Measurements from ENCODE around the gene PER3. TPM values are rescaled to one million over a fixed set of nuclear protein-coding genes. Genes with fewer than 3 reads are reported as not detected.
"Not testable (repeated sequence)": the region's sequence is repeated elsewhere in the genome, so short reads cannot be mapped to it uniquely, and the experiment has no call there.

Gene PER3
- total RNA-seq, 1 donor from 2014 or later = 3.3 TPM

DNA sequence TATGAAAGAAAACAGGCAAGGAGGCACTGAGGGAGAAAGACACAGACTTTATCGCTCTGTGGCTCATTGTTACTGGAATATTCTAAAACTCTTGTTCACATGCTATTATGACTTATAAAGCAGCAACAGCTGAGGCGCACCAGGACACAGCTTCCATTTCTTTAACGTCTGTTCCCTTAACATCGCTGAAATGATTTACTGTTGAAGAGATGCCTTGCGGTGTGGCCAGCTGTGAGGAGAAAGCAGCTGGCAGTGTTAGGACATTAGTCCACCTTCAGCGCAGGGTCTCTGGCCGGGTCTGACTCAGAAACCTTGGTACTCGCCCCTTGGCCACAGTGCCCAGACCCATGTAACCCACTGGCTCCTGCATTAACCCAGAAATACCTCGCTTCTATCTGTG lies 3.1 kb upstream of the PER3 start:
- DNase-seq = no peak

DNA sequence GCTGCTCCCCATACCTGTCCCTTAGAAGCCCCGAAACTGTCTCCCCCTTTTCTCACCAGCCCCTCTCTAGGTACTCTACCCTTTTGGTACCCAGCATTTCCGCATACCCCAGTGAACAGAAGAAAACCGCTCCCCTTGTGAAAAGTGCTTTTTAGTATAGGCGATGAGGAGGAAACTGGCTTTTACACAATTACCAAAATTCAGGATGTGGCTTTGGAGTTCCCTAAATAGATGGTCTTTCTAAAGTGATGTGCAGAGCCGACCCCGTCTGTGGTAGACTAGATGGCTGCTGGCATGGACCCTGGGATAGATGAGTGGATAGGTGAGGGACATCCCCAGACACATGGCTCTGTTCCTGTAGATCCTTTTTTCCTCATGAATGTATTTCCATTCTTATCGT lies 2.6 kb upstream of the PER3 start:
- DNase-seq = no peak

DNA sequence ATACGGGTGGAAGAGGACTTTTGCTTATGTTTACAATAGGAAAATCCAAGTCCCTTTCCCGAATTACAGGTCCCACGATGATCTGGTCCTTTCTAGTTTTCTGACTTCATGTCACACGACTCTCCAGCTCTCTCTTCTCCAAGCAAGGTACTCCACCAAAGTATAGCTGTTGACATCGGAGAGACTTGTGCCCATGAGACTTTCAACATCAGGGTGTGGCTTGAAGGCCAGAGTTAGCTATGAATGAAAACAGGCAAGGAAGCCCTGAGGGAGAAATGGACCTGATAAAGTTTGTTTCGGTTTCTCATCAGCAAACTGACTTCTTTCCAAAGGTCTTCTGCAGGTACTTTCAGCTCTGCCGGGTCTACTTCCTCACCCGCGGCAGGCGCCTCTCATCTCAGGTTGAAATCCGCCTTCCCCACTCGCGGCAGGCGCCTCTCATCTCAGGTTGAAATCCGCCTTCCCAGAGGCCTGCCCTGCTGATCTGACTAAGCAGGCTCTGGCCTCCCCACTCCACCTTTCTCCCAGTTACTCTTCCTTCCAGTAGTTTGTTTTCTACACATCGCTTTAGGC lies 2.1 kb upstream of the PER3 start:
- DNase-seq = no peak

DNA sequence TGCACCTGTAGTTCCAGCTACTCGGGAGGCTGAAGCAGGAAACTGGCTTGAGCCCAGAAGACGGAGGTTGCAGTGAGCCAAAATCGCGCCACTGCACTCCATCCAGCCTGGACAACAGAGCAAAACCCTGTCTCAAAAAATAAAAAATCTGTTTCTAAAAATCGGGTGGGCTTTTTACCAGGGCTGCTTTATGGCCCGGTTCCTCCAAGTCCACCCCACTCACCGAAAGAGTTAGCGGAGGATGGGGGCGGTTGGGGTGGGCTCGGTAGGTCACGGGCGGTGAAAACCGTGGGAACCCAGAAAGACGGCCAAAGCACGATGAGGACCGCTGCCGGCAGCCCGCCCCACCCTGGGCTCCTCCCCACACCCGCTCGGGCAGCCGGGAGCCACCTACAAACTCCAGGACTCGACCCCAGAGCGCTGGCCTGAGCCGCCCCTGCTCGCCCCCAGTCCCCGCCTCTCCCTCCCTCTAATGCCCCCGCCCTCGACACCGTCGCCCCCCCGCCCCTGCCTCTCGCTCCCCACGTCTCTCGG lies 846 bp upstream of the PER3 start:
- DNase-seq = peak; percentile 73

DNA sequence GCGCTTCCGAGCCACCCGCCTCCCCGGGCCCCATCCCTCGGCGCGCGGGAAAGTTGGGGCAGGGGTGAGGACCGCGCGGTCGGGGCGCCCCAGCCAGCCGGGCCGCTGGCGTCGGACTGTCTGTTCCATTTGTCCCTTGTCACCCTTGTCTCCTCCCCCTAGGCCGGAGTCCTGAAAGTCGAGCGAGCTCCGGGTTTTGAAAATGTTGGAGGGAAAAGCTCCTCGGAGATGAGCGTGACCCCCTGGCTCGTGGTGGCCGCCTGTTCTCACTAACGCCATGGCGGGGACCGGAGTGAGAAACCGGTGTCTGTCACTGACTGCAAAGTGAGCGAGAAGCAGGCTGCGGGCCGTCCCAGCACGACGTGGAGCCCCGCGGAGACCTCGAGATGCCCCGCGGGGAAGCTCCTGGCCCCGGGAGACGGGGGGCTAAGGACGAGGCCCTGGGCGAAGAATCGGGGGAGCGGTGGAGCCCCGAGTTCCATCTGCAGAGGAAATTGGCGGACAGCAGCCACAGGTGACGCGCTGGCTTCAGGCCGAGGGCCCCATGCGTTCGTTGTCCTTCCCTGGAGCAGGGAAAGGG lies 491 bp downstream of the PER3 start:
- DNase-seq = no peak

DNA sequence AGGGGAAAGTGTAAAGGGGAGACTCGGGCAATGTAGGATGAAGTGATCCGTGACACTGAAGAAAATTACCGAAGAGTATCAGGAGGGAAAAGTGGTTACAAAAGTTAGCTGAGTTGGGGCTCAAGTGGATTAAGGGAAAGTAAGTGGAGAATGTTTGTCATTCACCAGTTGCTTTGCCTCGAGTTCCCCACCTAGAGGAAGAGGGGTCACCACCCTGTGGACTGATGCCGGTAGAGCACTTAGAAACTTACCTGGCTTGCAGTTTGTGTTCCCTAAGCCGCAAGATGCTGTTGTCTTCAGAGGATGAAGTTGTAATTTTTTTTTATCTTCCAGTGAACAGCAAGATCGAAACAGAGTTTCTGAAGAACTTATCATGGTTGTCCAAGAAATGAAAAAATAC lies 1.0 kb downstream of the PER3 start:
- DNase-seq = no peak

DNA sequence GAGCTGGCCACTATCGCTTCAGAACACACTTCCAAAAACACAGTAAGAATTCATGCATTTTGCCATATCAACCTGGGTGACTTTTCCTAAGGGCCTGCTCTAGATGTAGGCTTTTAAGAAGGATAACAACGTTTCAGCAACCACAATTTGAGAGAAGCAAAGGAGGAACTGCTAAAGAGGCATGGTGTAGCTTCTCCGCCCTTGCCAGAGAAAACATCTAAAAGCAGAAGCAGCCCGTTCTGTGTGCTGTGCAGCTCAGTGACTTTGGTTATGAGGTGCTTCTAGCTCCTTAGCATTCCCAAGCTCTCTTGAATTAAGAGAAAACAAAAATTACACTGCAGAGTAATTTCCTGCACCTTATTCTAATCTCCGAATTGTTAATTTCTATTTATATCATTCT lies 2.7 kb downstream of the PER3 start:
- no peak for DNase-seq

DNA sequence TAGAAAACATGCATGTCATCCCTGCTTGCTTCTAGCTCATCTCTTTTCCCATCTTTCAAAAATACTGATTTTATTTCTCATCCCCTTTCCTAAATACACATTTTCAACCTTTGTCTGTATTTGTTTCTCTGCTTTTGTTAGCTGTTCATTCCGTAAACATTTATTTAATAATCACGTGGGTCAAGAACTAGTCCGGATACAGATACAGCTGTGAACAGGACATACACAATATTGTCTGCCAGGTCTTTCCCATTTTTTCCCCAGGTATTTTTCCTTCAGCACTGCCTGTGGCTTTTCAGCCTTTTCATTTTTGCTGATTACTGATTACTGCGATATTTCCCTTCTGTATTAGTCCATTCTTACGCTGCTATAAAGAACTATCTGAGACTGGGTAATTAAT lies 5.7 kb downstream of the PER3 start:
- no peak for DNase-seq

DNA sequence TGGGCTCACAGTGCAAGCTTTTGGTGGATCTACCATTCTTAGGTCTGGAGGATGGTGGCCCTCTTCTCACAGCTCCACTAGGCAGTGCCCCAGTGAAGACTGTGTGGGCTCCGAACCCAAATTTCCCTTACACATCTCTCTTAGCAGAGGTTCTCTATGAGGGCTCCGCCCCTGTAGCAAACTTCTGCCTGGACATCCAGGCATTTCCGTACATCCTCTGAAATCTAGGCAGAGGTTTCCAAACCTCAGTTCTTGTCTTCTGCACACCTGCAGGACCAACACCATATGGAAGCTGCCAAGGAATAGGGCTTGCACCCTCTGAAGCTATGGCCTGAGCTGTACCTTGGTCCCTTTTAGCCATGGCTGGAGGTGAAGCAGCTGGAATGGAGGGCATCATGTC lies 6.9 kb downstream of the PER3 start:
- not testable (repeated sequence) for DNase-seq

DNA sequence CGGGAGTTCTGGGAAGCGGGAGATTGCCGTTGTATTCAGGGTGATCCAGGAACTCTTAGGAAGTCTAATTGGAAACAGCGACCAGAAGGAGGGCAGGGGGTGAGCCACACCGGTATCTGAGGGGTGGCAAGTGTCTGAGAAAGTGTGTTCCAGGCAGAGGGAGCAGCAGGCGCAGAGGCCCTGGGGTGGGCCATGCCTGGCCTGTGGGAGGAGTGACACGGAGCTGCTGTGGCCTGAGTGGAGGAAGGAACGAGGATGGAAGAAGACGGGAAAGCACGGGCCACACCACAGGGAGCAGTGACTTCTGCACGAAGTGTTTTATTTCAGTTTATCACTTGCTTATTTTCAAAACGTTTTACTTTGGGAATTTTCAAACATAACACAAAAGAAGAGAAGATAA lies 11.3 kb downstream of the PER3 start:
- DNase-seq = no peak

DNA sequence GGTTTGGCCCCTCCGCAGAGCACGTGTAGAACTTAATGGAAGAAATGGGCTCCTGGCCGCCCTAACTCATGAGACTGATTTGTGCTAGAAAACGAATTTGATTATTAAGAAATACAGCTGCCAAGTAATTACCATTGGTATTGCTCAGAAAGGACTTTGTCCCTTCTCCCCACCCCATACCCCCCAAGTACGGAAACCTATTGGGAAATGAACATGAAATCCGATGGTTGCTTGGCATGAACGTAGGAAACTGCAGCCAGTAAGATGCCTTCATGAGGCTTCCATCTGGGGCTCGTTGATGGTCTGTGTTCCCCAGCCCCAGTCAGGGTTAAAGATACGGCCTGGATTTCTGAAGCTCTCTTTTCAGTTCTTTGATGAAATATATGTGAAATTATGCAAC lies 21.4 kb downstream of the PER3 start:
- DNase-seq = no peak

DNA sequence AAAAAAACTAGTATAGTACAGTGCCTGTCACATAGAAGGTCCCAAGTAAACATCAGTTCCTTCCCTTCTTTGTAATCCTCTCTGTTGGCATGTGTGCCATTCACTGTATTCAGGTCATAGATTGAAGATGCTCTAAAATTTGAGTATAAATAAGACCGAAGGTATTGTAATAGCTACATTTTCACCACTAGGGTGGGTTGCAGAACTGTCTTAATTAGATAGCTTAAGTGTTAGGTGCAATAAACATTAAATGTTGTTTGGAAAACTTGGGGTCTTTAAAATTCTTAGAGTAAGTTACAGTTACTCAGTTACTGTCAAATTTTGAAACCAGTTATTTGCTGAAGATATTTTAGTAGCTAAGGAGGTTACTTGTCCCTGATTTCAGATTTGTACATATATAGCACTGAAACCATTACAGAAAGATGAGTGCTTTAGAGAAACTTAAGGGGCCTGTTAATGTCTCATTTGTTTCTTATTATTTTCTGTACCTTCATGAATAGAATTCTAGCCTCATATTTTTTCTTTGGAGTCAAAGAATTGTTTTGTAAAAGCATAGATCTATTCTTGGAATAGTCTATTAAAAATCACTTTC lies 24.3 kb downstream of the PER3 start:
- no peak for DNase-seq

DNA sequence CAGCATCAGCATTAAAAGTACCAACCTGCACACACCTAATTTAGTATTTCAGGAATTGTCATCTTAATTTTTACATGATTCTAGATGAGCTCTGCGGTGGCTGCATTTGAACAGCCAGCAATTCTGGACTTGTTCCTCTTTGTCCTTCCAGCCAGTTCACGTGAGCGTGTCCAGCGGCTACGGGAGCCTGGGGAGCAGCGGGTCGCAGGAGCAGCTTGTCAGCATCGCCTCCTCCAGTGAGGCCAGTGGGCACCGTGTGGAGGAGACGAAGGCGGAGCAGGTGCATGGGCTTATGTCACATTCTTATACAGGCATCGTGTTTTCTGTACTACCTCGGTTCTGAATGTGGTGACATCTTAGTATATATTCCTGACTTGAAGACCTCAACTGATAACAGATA lies 25.7 kb downstream of the PER3 start:
- no peak for DNase-seq

DNA sequence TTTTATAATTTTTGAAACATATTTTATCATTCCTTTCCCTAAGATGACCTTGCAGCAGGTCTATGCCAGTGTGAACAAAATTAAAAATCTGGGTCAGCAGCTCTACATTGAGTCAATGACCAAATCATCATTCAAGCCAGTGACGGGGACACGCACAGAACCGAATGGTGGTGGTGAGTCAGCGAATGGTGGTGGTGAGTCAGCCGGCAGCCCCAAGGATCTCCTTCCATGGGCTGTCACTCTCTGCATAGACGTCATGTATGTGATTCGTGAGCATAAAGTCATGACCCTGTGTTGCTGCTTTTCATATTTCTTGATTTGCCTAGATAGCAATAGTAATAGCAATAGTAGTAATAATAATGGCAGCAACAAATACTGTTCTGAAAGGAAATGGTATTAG lies 26.3 kb downstream of the PER3 start:
- peak; percentile 11 for DNase-seq

DNA sequence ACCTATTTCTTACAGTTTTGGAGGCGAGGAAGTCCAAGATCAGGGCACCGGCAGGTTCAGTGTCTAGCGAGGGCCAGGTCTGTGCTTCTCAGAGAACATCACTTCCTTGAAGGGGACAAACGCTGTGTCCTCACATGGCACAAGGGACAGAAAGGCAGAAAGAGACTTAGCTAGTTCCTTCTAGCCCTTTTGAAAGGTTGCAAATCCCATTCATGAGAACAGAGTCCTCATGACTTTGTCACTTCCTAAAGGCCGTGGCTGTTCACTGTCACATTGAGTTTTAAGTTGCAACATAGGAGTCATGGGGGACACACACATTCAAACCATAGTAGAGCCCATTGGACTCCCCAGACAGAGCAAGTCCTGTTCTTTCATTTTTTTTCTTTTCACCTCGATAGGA lies 27.4 kb downstream of the PER3 start:
- DNase-seq = no peak

DNA sequence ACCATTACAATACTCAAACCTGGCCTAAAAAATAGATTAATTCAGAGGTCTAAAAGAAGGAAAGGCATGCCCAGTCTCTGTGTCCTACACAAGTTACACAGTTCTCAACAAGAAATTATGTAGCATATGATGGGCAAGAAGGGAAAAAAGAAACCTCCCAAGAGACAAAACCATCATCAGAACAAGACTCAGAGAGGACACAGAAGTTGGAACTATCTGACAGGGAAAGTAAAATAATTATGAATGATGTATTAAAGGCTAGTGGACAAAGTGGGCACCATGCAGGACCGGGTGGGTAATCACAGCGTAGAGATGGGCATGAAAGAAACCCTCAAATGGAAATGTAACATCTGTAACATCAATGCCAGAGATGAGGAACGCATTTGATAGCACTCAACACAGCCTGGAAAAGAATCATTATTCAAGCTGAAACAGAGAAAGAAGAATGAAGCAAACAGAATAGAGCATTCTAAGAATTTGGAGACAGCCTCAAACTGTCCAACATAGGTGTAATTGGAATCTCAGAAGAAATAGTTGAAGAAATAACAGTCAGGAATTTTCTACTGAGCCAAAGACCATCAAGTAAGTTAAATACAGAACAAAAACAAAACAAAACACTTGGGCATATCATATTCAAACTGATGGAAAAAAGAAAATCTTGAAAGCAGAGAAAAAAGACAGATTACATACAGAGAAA lies 29.7 kb downstream of the PER3 start:
- no peak for DNase-seq

DNA sequence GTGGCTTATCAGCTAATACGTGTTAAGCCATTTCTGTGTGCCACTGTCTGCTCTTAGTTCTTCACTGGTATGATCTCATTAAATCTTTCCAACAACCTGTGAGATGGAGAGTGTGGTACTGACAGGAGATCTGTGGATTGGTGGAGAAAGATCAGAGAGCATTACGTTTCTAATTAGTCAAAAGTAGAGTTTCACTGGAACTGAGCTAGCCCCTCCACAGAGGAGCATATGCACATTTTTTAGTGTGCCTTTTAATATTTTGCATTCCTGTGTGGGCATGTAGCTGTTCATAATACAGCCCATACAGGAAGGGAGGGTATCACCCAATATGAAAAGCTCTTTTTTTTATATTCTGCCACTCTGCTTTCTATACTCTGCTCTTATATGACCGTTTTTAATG lies 37.2 kb downstream of the PER3 start:
- DNase-seq = no peak

DNA sequence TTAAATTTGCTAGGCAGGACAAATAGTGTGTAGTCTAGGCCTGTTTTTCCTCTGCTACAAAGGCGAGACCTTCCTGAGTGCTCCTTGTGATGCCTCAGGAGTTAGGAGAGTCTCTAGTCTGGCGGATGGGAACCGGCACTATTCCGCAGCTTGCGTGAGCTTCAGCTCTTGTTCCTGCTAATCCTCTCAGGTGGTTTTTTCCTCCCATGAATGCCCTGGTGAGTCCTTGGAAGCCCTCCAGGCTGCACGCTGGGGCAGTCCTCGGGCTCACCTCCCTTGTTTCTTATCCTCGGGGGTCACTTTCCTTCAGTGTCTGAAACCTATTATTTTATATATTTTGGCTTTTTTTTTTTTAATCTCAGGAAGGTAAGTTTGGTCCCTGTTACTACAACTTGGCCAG lies 40.6 kb downstream of the PER3 start:
- DNase-seq = no peak

DNA sequence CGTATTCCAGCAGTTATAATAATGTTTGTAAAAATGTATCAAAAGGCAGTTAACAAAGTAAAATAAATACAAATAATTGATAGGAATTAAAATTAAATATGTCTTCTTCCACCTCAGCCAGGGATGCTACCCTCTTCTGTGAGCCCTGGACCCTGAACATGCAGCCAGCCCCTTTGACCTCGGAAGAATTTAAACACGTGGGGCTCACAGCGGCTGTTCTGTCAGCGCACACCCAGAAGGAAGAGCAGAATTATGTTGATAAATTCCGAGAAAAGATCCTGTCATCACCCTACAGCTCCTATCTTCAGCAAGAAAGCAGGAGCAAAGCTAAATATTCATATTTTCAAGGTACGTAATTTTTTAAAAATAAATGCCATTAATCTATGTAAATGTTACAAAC lies 42.3 kb downstream of the PER3 start:
- no peak for DNase-seq

DNA sequence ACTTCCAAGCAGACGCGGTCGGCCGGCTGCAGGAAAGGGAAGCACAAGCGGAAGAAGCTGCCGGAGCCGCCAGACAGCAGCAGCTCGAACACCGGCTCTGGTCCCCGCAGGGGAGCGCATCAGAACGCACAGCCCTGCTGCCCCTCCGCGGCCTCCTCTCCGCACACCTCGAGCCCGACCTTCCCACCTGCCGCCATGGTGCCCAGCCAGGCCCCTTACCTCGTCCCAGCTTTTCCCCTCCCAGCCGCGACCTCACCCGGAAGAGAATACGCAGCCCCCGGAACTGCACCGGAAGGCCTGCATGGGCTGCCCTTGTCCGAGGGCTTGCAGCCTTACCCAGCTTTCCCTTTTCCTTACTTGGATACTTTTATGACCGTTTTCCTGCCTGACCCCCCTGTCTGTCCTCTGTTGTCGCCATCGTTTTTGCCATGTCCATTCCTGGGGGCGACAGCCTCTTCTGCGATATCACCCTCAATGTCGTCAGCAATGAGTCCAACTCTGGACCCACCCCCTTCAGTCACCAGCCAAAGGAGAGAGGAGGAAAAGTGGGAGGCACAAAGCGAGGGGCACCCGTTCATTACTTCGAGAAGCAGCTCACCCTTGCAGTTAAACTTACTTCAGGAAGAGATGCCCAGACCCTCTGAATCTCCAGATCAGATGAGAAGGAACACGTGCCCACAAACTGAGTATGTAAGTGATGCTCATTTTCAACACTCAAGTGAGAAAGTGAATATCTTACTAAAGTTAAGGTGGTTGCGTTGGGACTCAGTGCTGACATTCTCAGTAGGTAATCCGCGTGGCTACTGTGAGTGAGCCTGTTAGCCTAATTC lies 43.2 kb downstream of the PER3 start:
- DNase-seq = no peak

DNA sequence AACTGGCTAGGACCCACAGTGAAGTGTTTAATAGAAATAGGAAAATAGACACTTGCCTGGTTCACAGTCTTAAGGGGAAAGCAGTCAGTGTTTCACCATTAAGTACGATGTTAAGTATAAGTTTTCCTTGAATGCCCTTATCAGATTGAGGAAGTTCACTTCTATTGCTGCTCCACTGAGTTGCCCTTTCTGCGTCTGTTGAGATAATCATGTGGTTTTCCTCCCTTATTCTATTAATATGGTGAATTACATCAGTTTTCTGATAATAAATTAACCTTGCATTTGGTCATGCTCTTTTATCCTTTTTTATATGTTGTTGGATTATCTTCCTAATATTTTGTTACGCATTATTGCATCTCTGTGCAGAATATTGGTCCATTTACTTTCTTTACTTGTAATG lies 47.4 kb downstream of the PER3 start:
- no peak for DNase-seq

DNA sequence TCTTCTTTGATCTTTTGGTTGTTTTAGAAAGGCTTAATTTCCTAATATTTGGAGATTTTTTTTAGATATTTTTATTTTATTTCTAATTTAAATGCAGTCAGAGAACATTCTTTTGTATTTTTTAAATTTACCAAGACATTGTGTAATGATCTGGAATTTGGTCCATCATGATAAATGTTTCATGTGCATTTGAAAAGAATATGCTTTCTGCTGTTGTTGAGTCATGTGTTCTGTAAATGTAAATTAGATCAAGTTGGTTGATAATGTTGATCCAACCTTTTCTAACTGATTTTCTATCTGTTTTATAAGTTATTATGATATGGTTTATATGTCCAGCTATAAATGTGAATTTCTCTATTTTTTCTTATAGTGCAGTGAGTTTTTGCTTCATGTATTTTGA lies 48.9 kb downstream of the PER3 start:
- no peak for DNase-seq

DNA sequence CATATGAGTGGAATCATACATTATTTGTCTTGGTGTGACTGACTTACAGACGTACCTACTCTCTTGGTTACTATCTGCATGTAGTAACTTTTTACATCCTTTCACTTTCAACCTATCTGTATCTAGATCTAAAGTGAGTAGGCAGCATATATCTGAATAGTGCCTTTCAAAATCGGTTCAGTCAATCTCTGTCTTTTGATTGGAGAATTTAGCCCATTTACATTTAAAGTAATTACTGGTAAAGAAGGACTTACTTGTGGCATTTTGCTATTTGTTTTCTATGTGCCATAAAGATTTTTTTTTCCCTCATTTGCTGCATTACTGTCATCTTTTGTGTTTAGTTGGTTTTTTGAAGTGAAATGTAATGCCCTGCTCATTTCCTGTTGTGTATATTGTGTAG lies 54.6 kb downstream of the PER3 start:
- no peak for DNase-seq
